Activated gamma-delta T cell (primary cell): Measurements from ENCODE around the gene TEAD1.
"Not testable (repeated sequence)": the region's sequence is repeated elsewhere in the genome, so short reads cannot be mapped to it uniquely, and the experiment has no call there.

Experiments used
- DNase-seq: peaks from one replicate; lab custom pipeline; 2025; lab: John Stamatoyannopoulos, UW

Gene TEAD1

GRCh38 chr11:12737024-12737423 is 62.8 kb downstream of the TEAD1 start:
- no peak for DNase-seq

- no peak for DNase-seq
These were observed 67.5 kb downstream of the TEAD1 start for GRCh38 chr11:12741671-12742216.

- no peak for DNase-seq
These were observed 69.7 kb downstream of the TEAD1 start for GRCh38 chr11:12743834-12744449.

GRCh38 chr11:12744826-12745502 is 70.7 kb downstream of the TEAD1 start:
- DNase-seq: no peak

- no peak for DNase-seq
These were observed 71.6 kb downstream of the TEAD1 start for GRCh38 chr11:12745787-12746186.

GRCh38 chr11:12746593-12747097 is 72.4 kb downstream of the TEAD1 start:
- no peak for DNase-seq

GRCh38 chr11:12748561-12748960 is 74.3 kb downstream of the TEAD1 start:
- no peak for DNase-seq

- no peak for DNase-seq
These were observed 75.2 kb downstream of the TEAD1 start for GRCh38 chr11:12749442-12749841.

- DNase-seq: no peak
These were observed 76.0 kb downstream of the TEAD1 start for GRCh38 chr11:12750181-12750580.

- DNase-seq: no peak
These were observed 78.8 kb downstream of the TEAD1 start for GRCh38 chr11:12752868-12753524.

GRCh38 chr11:12754021-12754420 is 79.8 kb downstream of the TEAD1 start:
- no peak for DNase-seq

GRCh38 chr11:12754582-12755234 is 80.5 kb downstream of the TEAD1 start:
- no peak for DNase-seq

GRCh38 chr11:12755510-12756453 is 81.6 kb downstream of the TEAD1 start:
- DNase-seq: no peak

- no peak for DNase-seq
These were observed 82.2 kb downstream of the TEAD1 start for GRCh38 chr11:12756454-12756806.

GRCh38 chr11:12756867-12757266 is 82.6 kb downstream of the TEAD1 start:
- no peak for DNase-seq

GRCh38 chr11:12757416-12757815 is 83.2 kb downstream of the TEAD1 start:
- DNase-seq: no peak

- not testable (repeated sequence) for DNase-seq
These were observed 83.9 kb downstream of the TEAD1 start for GRCh38 chr11:12758117-12758516.

GRCh38 chr11:12761029-12761428 is 86.8 kb downstream of the TEAD1 start:
- no peak for DNase-seq

- no peak for DNase-seq
These were observed 88.1 kb downstream of the TEAD1 start for GRCh38 chr11:12762278-12762677.

- DNase-seq: no peak
These were observed 88.6 kb downstream of the TEAD1 start for GRCh38 chr11:12762696-12763324.
